Measurements from ENCODE around the gene LILRB2.

GRCh38 chr19:54310543-54310942 lies 29.6 kb upstream of the LILRB2 start:
- TF ChIP-seq EZH2 (IDR thresholded peaks at IDR 0.05; ENCODE audit: low read depth), result no peak
- TF ChIP-seq CTCF (conservative IDR thresholded peaks at IDR 0.05), result no peak
